Stimulated activated CD4-positive, alpha-beta T cell treated with anti-CD3 and anti-CD28 coated beads, Interleukin-1b, Interleukin-23, amount 100 ng/mL, for 4 hours (primary cell): ENCODE measurements around the gene RAB40C.

Experiments used
- DNase-seq, 2 donors: peaks; one replicate each; pipeline ENCODE4 v3.0.0-alpha.2; 2020; ENCODE audit warnings: low read depth in 2 of 2

Gene RAB40C

GRCh38 chr16:667780-668518 lies 78.1 kb downstream of the RAB40C start, which contains the start of gene RHOT2:
Gene RHOT2, plus strand, starts transcription at chr16:668132. Its CDS starts 68 bp downstream, at chr16:668200.
- peak; percentile 87 to 93 for DNase-seq

- no peak for DNase-seq
These were observed 78.8 kb downstream of the RAB40C start for GRCh38 chr16:668519-669171.

GRCh38 chr16:669666-670065 lies 79.8 kb downstream of the RAB40C start:
- no peak for DNase-seq

- no peak for DNase-seq
These were observed 80.9 kb downstream of the RAB40C start for GRCh38 chr16:670485-671352.

- DNase-seq, result no peak
These were observed 81.7 kb downstream of the RAB40C start for GRCh38 chr16:671353-672131.

- DNase-seq, result no peak
These were observed 82.5 kb downstream of the RAB40C start for GRCh38 chr16:672371-672770.

GRCh38 chr16:672851-673250 lies 83.0 kb downstream of the RAB40C start:
- DNase-seq, result no peak

- no peak for DNase-seq
These were observed 83.6 kb downstream of the RAB40C start for GRCh38 chr16:673399-673991.

GRCh38 chr16:674214-674881 lies 84.5 kb downstream of the RAB40C start:
- DNase-seq, result no peak

GRCh38 chr16:674968-675883 lies 85.4 kb downstream of the RAB40C start, which contains the start of gene RHBDL1:
Gene RHBDL1, plus strand, starts transcription at chr16:675671. Its CDS starts 120 bp downstream, at chr16:675791.
- no peak for DNase-seq

- DNase-seq, result no peak
These were observed 86.2 kb downstream of the RAB40C start for GRCh38 chr16:675884-676564.

- no peak for DNase-seq
These were observed 86.7 kb downstream of the RAB40C start for GRCh38 chr16:676565-676902.

GRCh38 chr16:676913-677312 lies 87.0 kb downstream of the RAB40C start:
- no peak for DNase-seq

- no peak for DNase-seq
These were observed 87.7 kb downstream of the RAB40C start for GRCh38 chr16:677316-678190.

- no peak for DNase-seq
These were observed 88.5 kb downstream of the RAB40C start for GRCh38 chr16:678209-678857.
